HCT116 (cell line): ENCODE measurements around the gene ZCCHC24. TPM values are rescaled to one million over a fixed set of nuclear protein-coding genes. Genes with fewer than 3 reads are reported as not detected.

ENCODE experiments used
- ATAC-seq: fragments of 200-7000 bp; cut with Tn5 transposase; 2 replicates; pipeline ENCODE4 v1.9.1; 2020; ENCODE audit warnings: mild to moderate bottlenecking, moderate library complexity
- BruUV-seq: library from RNA; stranded (reverse); fragments of 400-500 nt; replicated peaks from 2 replicates; lab custom pipeline; 2021; lab: Mats Ljungman, UMichigan
- CTCF ChIA-PET: fragments of 300-600 bp; sonication (Branson Sonifier 250); formaldehyde crosslinking; loops from one replicate; lab custom pipeline; 2021; ENCODE audit warnings: antibody characterized with exemption; lab: Charles Lee
- POLR2A ChIA-PET: fragments of 300-600, 350-600 bp; sonication (Branson Sonifier 250); formaldehyde crosslinking; loops from one replicate; lab custom pipeline; 2021; ENCODE audit warnings: antibody characterized with exemption; lab: Charles Lee
- RAD21 ChIA-PET, 2 experiments: fragments of 300-600 bp; sonication (Branson Sonifier 250); formaldehyde crosslinking; loops; one replicate each; lab custom pipeline; 2023; ENCODE audit warnings: low total read pairs in 2 of 2; ENCODE audit not compliant: uncharacterized antibody in 2 of 2, unreplicated experiment in 2 of 2, low non-redundant PET in 1 of 2; lab: Charles Lee
- DNase-seq: peaks from one replicate; pipeline ENCODE4 v3.0.0-alpha.2; 2010; ENCODE audit warnings: low read depth, low spot score
- H2AFZ ChIP-seq: fragments of 200-600 bp; shearing (Covaris generic), sonication (generic); 2 replicates; pipeline ENCODE4 v1.6.1; 2017; ENCODE audit warnings: low read depth, mixed run types, mixed read lengths, antibody characterized with exemption, low read length; ENCODE audit not compliant: poor library complexity, severe bottlenecking
- H3K27ac ChIP-seq: 2 replicates; pipeline ENCODE4 v1.5.1; 2012; ENCODE audit warnings: low read depth, low read length
- H3K27me3 ChIP-seq: fragments of 200-600 bp; sonication (generic); 2 replicates; pipeline ENCODE4 v1.6.1; 2016; ENCODE audit warnings: mixed run types, low read length, mixed read lengths; ENCODE audit not compliant: insufficient read depth
- H3K36me3 ChIP-seq, 2 experiments: fragments of 200-500 bp in 1 of 2; fragments of 200-600 bp in 1 of 2; sonication (Bioruptor generic) in 1 of 2; sonication (generic) in 1 of 2; 2 replicates each; pipeline versions ENCODE4 v1.5.1 to v1.6.1; 2014 to 2016; ENCODE audit warnings: low read length in 2 of 2, inconsistent platforms in 1 of 2, mixed read lengths in 1 of 2, mixed run types in 1 of 2; ENCODE audit not compliant: insufficient read depth in 2 of 2, control insufficient read depth in 1 of 2
- H3K4me1 ChIP-seq, 2 experiments: fragments of 200-600 bp in 1 of 2; sonication (generic) in 1 of 2; 2 replicates each; pipeline versions ENCODE4 v1.5.1 to v1.6.1; 2012 to 2017; ENCODE audit warnings: low read length in 2 of 2, inconsistent platforms in 1 of 2, mild to moderate bottlenecking in 1 of 2, mixed read lengths in 1 of 2, mixed run types in 1 of 2, moderate library complexity in 1 of 2; ENCODE audit not compliant: insufficient read depth in 2 of 2, control insufficient read depth in 1 of 2
- H3K4me2 ChIP-seq: fragments of 200-600 bp; sonication (generic); 2 replicates; pipeline ENCODE4 v1.6.1; 2017; ENCODE audit warnings: mixed run types, low read length, mixed read lengths
- H3K4me3 ChIP-seq, 2 experiments: fragments of 200-600 bp in 1 of 2; sonication (generic) in 1 of 2; replicated peaks in 1 of 2; 2 replicates each; pipeline ENCODE4 v1.5.1; 2011 to 2016; ENCODE audit warnings: low read length in 2 of 2, control low read depth in 1 of 2, low read depth in 1 of 2, mild to moderate bottlenecking in 1 of 2, mixed read lengths in 1 of 2, mixed run types in 1 of 2
- H3K79me2 ChIP-seq: fragments of 200-600 bp; sonication (generic); 2 replicates; pipeline ENCODE4 v1.6.1; 2017; ENCODE audit warnings: mild to moderate bottlenecking, mixed run types, low read length, moderate library complexity, mixed read lengths; ENCODE audit not compliant: insufficient read depth
- H3K9ac ChIP-seq: fragments of 200-600 bp; sonication (generic); 2 replicates; pipeline ENCODE4 v1.6.1; 2016; ENCODE audit warnings: low read length, mixed read lengths
- H3K9me2 ChIP-seq: fragments of 200-600 bp; sonication (generic), shearing (Covaris generic); 2 replicates; pipeline ENCODE4 v1.6.1; 2017; ENCODE audit warnings: mixed run types, mild to moderate bottlenecking, moderate library complexity; ENCODE audit not compliant: insufficient read depth
- H3K9me3 ChIP-seq, 2 experiments: fragments of 200-500 bp in 1 of 2; fragments of 200-600 bp in 1 of 2; sonication (Bioruptor generic) in 1 of 2; sonication (generic) in 1 of 2; 2 replicates each; pipeline ENCODE4 v1.6.1; 2014 to 2017; ENCODE audit warnings: low read length in 2 of 2, mixed read lengths in 2 of 2, inconsistent platforms in 1 of 2, low read depth in 1 of 2, mild to moderate bottlenecking in 1 of 2, mixed run types in 1 of 2, moderate library complexity in 1 of 2; ENCODE audit not compliant: control insufficient read depth in 1 of 2, insufficient read depth in 1 of 2
- H4K20me1 ChIP-seq: fragments of 200-600 bp; sonication (generic), shearing (Covaris generic); 2 replicates; pipeline ENCODE4 v1.6.1; 2017; ENCODE audit warnings: mixed run types, mild to moderate bottlenecking, moderate library complexity; ENCODE audit not compliant: insufficient read depth
- CBX3 ChIP-seq: IDR thresholded peaks from 2 replicates; pipeline ENCODE4 v1.6.1; 2012; ENCODE audit warnings: low read depth
- EGR1 ChIP-seq: IDR thresholded peaks from 2 replicates; pipeline ENCODE4 v1.6.1; 2012; ENCODE audit warnings: low read depth
- POLR2A ChIP-seq: IDR thresholded peaks from 2 replicates; pipeline ENCODE4 v1.7.0; 2011; ENCODE audit warnings: borderline replicate concordance; ENCODE audit not compliant: insufficient read depth, insufficient read length; ENCODE audit errors: extremely low read depth
- SIN3A ChIP-seq: IDR thresholded peaks from 2 replicates; pipeline ENCODE4 v1.6.1; 2012; ENCODE audit warnings: low read depth
- TCF7L2 ChIP-seq: IDR thresholded peaks from 2 replicates; pipeline ENCODE4 v1.7.0; 2011; ENCODE audit warnings: borderline replicate concordance, inconsistent platforms; ENCODE audit not compliant: insufficient read depth, insufficient read length; ENCODE audit errors: extremely low read depth
- ZFX ChIP-seq: fragments of 450-650 bp; IDR thresholded peaks from 2 replicates; pipeline ENCODE4 v1.6.1; 2017
- intact Hi-C: fragments of 100-400 bp; cut with micrococcal nuclease; formaldehyde crosslinking; loops from 2 replicates; pipeline ENCODE4 v1.10.0; 2022
- total RNA-seq: library from RNA; stranded (reverse); gene quantifications from one replicate; pipeline ENCODE4 v1.2.1, GENCODE V29; 2021; ENCODE audit not compliant: unreplicated experiment
- TF ChIP-seq, protein P1 (sequence below): IDR thresholded peaks from 2 replicates; pipeline ENCODE4 v1.6.1; 2012; ENCODE audit warnings: low read depth

ZCCHC24 gene
- total RNA-seq, 1 experiment from 2014 or later, result 7.0 TPM

DNA sequence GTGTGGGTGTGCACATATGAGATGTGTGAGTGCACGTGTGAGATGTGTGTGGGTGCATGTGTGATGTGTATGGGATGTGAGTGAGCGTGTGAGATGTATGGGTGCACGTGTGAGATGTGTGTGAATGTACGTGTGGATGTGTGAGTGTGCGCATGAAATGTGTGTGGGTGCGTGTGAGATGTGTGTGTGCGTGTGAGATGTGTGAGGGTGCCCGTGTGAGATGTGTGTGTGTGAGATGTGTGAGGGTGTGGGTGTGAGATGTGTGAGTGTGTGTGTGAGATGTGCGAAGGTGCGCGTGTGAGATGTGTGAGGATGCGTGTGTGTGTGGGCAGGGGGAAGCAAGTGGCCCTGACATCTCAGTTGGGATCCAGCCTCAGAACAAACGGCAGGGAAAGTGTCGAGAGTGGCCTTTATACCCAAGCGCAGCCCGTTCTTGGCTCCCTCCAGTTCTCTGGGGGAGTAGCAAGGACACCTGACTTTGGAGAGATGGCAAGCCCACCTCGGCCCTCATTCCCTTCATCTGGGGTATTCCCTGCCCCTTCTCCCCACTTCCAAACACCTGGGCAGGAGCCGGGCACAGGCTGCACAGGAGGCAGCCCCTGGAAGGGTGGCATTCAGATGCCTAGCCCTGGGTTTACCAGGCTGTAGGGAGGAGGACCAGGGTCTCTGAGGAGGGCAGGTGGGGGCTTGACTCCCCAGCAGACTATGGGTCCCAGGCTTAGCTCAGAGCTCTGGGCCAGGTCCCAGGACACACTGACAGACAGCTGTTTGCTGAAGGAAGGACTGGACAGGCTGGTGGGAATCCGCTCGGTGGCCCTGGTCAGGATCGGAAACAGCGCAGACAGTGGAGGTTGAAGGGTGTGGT is 66.5 kb downstream of the ZCCHC24 start:
- no peaks in the 10 kb centered on the region for H3K27me3 ChIP-seq
- TF ChIP-seq ZFX, result no peak
- no peaks in the 10 kb centered on the region for H3K79me2 ChIP-seq
- no peak overlapping the region for H3K4me3 ChIP-seq
- H3K27ac ChIP-seq, result no peak overlapping the region
- ChIA-PET CTCF (no interaction called here), RAD21 (no interaction called here), POLR2A (no interaction called here)
- no peaks in the 10 kb centered on the region for H4K20me1 ChIP-seq
- no peak for DNase-seq
- no peaks in the 10 kb centered on the region for H3K36me3 ChIP-seq
- intact Hi-C loops, result no loop called here
- no peak overlapping the region for H2AFZ ChIP-seq
- H3K9me3 ChIP-seq, result no peaks in the 10 kb centered on the region
- H3K9ac ChIP-seq, result no peak overlapping the region
- ATAC-seq, result no peak
- no TSS peak for BruUV-seq
- H3K9me2 ChIP-seq, result no peaks in the 10 kb centered on the region
- H3K4me1 ChIP-seq, result peaks cover 3 to 10% of the 10 kb centered on the region in 2 experiments; a peak in 2 of 4 replicates
- no peak overlapping the region for H3K4me2 ChIP-seq

DNA sequence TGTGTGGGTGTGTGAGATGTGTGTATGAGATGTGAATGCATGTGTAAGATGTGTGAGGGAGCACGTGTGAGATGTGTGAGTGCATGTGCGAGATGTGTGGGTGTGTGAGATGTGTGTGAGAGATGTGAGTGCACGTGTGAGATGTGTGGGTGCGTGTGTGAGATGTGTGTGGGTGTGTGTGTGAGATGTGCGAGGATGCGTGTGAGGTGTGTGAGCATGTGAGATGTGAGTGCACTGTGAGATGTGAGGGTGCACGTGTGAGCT is 67.1 kb downstream of the ZCCHC24 start:
- Histone ChIP-seq H3K4me3 (no peak overlapping the region), H3K9ac (no peak overlapping the region), H3K9me2 (no peaks in the 10 kb centered on the region), H2AFZ (no peak overlapping the region), H4K20me1 (no peaks in the 10 kb centered on the region), H3K27ac (no peak overlapping the region), H3K4me2 (no peak overlapping the region), H3K79me2 (no peaks in the 10 kb centered on the region), H3K4me1 (peaks cover 3 to 10% of the 10 kb centered on the region in 2 experiments; a peak in 2 of 4 replicates), H3K9me3 (no peaks in the 10 kb centered on the region), H3K36me3 (no peaks in the 10 kb centered on the region), H3K27me3 (no peaks in the 10 kb centered on the region)
- RAD21 ChIA-PET, result no interaction called here
- BruUV-seq, result no TSS peak
- DNase-seq (no peak), ATAC-seq (no peak)
- POLR2A ChIA-PET, result no interaction called here
- CTCF ChIA-PET, result no interaction called here
- TF ChIP-seq TCF7L2 (no peak), SIN3A (no peak), CBX3 (no peak), POLR2A (no peak), EGR1 (no peak)
- TF ChIP-seq, protein P1, sequence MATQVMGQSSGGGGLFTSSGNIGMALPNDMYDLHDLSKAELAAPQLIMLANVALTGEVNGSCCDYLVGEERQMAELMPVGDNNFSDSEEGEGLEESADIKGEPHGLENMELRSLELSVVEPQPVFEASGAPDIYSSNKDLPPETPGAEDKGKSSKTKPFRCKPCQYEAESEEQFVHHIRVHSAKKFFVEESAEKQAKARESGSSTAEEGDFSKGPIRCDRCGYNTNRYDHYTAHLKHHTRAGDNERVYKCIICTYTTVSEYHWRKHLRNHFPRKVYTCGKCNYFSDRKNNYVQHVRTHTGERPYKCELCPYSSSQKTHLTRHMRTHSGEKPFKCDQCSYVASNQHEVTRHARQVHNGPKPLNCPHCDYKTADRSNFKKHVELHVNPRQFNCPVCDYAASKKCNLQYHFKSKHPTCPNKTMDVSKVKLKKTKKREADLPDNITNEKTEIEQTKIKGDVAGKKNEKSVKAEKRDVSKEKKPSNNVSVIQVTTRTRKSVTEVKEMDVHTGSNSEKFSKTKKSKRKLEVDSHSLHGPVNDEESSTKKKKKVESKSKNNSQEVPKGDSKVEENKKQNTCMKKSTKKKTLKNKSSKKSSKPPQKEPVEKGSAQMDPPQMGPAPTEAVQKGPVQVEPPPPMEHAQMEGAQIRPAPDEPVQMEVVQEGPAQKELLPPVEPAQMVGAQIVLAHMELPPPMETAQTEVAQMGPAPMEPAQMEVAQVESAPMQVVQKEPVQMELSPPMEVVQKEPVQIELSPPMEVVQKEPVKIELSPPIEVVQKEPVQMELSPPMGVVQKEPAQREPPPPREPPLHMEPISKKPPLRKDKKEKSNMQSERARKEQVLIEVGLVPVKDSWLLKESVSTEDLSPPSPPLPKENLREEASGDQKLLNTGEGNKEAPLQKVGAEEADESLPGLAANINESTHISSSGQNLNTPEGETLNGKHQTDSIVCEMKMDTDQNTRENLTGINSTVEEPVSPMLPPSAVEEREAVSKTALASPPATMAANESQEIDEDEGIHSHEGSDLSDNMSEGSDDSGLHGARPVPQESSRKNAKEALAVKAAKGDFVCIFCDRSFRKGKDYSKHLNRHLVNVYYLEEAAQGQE, result no peak
- intact Hi-C loops, result no loop called here
